HG02981 (cell line): Measurements from ENCODE around the gene AOPEP.

Experiments used
- ATAC-seq: cut with Tn5 transposase; IDR thresholded peaks from one replicate; pipeline ENCODE4 v1.9.1; 2021; ENCODE audit warnings: mild to moderate bottlenecking, moderate library complexity; ENCODE audit not compliant: unreplicated experiment

AOPEP gene

GRCh38 chr9:95090023-95090791, 363.7 kb downstream of the AOPEP start:
- ATAC-seq: no peak

GRCh38 chr9:95090871-95091577, 364.5 kb downstream of the AOPEP start:
- no peak for ATAC-seq

GRCh38 chr9:95091601-95092261, 365.2 kb downstream of the AOPEP start:
- ATAC-seq: no peak

DNA sequence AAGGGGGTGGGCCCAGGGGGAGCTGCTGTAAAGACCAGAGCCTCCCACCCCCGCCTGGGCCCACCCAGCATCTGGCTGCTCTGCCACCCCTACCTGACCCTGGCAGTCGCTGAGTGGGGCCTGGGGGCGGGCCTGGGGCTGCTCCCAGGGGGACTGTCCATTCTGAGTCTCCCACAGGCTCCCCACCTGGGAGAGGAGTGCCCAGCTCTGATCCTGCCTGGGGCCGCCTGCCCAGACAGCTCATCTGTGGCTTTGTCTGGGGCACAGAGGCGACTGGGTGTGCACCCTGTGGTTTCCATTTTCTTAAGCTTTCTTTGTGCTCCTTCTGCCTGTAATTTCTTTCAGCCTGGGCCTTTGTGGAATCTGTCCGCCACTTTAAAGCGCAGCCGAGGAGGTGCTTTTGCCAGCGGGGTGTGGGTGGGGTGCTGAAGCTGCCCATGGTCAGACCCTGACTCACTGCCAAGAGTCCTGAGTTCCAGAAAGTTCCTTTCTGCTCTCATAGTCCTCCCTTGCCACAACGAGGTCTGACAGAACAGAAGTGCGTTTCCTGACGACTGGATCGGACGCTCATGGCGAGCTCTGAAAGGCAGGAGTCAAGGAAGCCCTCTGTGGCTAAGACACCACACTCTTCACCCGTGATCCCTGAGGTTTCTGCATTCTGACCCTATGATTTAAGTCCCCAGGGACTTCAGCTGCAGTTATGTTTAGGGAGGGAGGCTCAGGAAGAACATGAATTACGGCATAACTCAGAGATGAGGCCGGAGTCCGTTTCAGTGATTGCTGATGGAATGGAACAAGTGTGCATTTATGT, 366.0 kb downstream of the AOPEP start:
- ATAC-seq: no peak

GRCh38 chr9:95093586-95093985, 367.1 kb downstream of the AOPEP start:
- no peak for ATAC-seq

- no peak for ATAC-seq
Measured at GRCh38 chr9:95094002-95094401, 367.5 kb downstream of the AOPEP start.

- ATAC-seq: no peak
Measured at GRCh38 chr9:95095641-95096355, 369.3 kb downstream of the AOPEP start.

DNA sequence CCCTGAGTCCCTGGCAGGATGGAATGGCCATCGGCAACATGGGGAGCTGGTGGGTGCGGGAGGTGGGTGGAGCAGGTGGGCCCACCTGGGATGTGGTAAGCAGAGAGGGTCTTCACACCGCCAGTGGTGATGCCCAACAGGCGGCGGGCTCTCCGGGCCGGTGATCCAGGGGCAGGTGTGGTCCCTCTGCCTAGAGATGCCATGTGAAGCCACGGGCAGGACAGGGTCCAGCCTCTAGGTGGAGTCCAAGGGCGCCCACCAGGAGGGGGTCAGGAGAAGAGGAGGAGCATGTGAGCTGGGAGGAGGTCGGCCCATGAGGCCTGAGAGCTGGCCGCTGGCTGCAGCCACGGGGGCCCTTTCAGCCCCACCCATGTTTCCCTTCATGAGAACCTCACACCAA, 369.9 kb downstream of the AOPEP start:
- no peak for ATAC-seq

- no peak for ATAC-seq
Measured at GRCh38 chr9:95096807-95097206, 370.3 kb downstream of the AOPEP start.

DNA sequence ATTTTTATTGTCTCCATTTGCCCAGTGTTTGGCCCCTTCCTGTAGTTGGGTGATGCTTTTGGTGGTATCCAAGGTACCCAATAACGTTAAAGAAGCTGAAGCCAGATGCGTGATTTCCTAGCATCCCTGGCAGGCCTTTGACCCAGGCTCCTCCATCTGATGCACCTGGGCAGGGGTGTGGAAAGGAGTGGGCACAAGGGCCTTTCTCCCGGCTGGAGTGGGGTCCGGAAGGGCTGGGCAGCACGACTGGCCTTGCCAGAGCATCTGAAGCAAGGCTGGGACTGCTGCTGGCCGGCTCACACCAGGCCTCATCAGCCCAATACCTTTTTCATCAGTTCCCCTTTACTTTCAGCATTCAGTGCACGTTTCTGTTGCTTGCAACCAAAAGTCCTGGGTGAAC, 370.8 kb downstream of the AOPEP start:
- no peak for ATAC-seq

- ATAC-seq: no peak
Measured at GRCh38 chr9:95098391-95098921, 372.0 kb downstream of the AOPEP start.

DNA sequence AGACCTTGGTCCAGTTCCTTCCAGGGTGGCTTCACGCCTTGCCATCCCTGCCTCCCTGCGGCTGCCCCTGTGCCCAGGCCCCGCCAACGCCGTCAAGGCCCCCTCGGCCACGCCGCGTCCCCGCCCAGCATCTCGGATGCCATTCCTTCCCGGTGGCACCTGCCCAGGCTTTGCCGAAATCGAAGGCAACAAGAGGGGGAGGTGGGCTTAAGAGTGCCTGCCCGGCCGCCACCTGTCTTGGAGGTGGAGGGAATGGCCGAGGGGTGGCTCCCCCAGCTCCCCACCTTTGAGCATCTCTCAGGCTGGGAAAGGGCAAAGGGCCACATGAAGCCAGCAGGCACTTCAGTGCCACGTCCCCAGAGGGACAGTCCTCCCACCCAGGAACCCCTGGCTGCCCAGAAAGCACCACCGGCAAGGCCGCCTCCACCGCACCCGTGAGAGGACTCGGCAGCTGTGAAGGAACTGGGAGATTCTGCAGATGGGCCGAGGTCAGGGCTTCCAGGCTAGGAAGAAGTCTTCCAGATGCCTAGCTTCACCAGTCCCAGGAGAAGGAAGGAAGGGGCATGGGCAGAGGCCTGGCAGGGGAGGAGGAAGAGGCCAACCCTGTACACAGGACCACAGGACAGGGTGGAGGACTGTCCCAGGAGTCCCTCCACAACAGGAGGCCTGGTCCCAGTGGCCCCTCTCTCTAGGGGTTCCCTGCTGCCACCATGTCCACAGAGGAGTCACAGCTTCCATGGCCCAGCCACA, 373.0 kb downstream of the AOPEP start:
- ATAC-seq: no peak

- ATAC-seq: no peak
Measured at GRCh38 chr9:95100071-95100627, 373.6 kb downstream of the AOPEP start.

DNA sequence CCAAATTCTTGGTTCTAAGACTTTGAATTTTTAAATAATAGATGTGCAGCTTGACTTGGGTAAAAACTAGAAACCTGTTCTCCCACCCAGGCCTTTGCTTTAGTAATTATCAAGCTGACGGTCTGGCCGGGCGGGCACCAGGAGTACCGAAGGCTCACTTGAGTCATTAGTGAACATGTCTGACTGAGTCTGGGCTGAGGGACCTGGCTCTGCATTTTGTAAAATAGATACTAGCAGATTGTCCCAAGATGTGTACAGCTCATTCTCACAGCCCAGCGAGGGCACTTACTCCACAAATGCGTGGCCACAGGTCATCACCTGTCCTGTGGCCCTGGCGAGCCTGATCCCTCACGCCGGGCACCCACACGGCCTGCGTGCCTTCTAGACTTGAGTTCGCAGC, 374.8 kb downstream of the AOPEP start:
- no peak for ATAC-seq

DNA sequence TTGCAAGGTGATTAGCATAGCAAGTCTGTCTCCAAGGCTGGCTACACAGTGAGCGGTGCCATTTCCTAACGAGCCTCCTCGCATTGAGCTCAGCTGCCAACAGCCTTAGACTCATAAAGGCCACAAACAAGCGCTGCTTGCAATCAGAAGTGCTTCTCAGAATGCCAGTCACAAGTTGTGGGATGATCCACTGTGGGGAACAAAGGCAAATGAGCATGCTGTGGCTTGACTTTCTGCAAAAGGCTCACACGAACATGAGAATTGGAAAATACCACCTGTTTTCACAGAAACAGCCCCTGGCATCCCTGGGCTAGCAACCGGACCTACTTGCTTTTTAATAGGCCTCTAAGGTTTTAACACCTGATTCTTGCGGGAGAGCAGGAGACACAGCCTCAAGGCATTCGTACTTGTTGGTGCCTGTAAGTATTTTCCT, 375.5 kb downstream of the AOPEP start:
- no peak for ATAC-seq

- ATAC-seq: no peak
Measured at GRCh38 chr9:95102572-95102971, 376.1 kb downstream of the AOPEP start.

- ATAC-seq: no peak
Measured at GRCh38 chr9:95103281-95103771, 376.8 kb downstream of the AOPEP start.

DNA sequence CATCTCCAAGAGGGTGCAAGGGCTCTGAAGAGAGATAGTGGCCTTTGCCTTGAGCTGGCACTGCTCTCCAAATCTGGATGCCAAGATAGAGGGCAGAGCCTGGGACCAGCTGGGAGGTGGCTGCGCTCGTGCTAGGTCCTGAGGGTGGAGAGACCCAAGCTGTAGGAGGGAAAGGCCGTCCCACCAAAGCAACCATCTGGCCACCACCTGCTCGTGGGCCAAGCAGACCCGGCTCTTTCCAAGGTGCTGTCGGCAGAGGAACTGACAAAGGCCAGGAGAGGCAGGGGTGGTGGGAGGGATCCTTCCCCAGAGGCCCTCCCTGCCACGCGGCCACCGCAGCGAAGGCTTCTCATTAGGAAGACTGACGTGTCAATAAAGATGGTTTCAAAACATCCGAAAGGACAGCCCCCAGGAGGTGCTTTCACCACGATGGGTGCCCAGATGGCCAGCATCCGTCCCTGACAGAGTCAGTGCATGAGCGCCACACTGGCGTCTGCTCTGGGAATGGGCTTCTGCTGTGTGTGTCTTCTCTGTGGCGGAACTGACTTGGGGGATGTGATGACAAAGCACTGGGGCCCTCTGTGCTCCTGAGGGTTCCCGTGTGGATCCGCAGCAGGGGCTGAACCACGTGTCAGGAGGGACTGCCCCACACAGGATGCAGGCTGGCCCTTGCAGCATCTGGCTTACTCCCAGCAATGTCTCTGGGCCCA, 377.5 kb downstream of the AOPEP start:
- no peak for ATAC-seq
